HEK293 (cell line): ENCODE data around the gene IFFO2.

Experiments
- CTCF ChIA-PET: fragments of 350-600 bp; formaldehyde crosslinking; extraction: SDS; loops from one replicate; lab custom pipeline; 2021; ENCODE audit warnings: antibody characterized with exemption; lab: Yijun Ruan, JAX
- POLR2A ChIA-PET: fragments of 300-600 bp; formaldehyde crosslinking; extraction: SDS; loops from one replicate; lab custom pipeline; 2020; ENCODE audit warnings: antibody characterized with exemption, inconsistent platforms; lab: Yijun Ruan, JAX
- H3K27ac ChIP-seq: fragments of 200-500 bp; sonication (Bioruptor generic); 2 replicates; pipeline ENCODE4 v1.5.1; 2014; ENCODE audit warnings: low read depth, low read length, control low read depth, inconsistent platforms; ENCODE audit errors: extremely low read depth
- H3K36me3 ChIP-seq, 2 experiments: fragments of 200-500 bp in 1 of 2; sonication (Bioruptor generic) in 1 of 2; 1 replicate in 1 of 2; 2 replicates in 1 of 2; pipeline ENCODE4 v1.5.1; 2014 to 2017; ENCODE audit warnings: inconsistent platforms in 2 of 2, low read length in 2 of 2; ENCODE audit not compliant: control insufficient read depth in 2 of 2, insufficient read depth in 1 of 2
- H3K4me1 ChIP-seq: fragments of 200-500 bp; sonication (Bioruptor generic); 2 replicates; pipeline ENCODE4 v1.5.1; 2014; ENCODE audit warnings: mild to moderate bottlenecking, low read length, inconsistent platforms; ENCODE audit not compliant: control insufficient read depth, insufficient read depth
- H3K4me3 ChIP-seq: 2 replicates; pipeline ENCODE4 v1.5.1; 2011; ENCODE audit warnings: low read depth, mild to moderate bottlenecking, control low read depth, low read length, moderate library complexity
- H3K9me3 ChIP-seq: fragments of 200-500 bp; sonication (Bioruptor generic); 2 replicates; pipeline ENCODE4 v1.5.1; 2014; ENCODE audit warnings: low read depth, low read length, inconsistent platforms; ENCODE audit not compliant: control insufficient read depth, insufficient read depth
- KLF9 ChIP-seq: fragments of 450-650 bp; formaldehyde crosslinking; IDR thresholded peaks from 2 replicates; pipeline ENCODE4 v1.5.1; 2016; ENCODE audit warnings: missing biosample characterization, missing genetic modification characterization, low read depth
- PRDM1 ChIP-seq: fragments of 450-650 bp; formaldehyde crosslinking; IDR thresholded peaks from 2 replicates; pipeline ENCODE4; 2016; ENCODE audit warnings: missing biosample characterization, missing genetic modification characterization
- SP2 ChIP-seq: fragments of 450-650 bp; formaldehyde crosslinking; IDR thresholded peaks from 2 replicates; pipeline ENCODE4 v1.5.1; 2016; ENCODE audit warnings: missing biosample characterization, missing genetic modification characterization
- ZBTB20 ChIP-seq: fragments of 450-650 bp; formaldehyde crosslinking; IDR thresholded peaks from 2 replicates; pipeline ENCODE4 v1.5.1; 2016; ENCODE audit warnings: missing biosample characterization, missing genetic modification characterization
- ZBTB26 ChIP-seq: fragments of 450-650 bp; formaldehyde crosslinking; optimal IDR thresholded peaks from 2 replicates; pipeline ENCODE3; 2016; ENCODE audit warnings: missing biosample characterization, mild to moderate bottlenecking, missing genetic modification characterization
- ZNF184 ChIP-seq: fragments of 450-650 bp; IDR thresholded peaks from 2 replicates; pipeline ENCODE4 v1.5.1; 2018; ENCODE audit warnings: missing biosample characterization, mild to moderate bottlenecking, missing genetic modification characterization
- ZNF202 ChIP-seq: fragments of 450-650 bp; formaldehyde crosslinking; IDR thresholded peaks from 2 replicates; pipeline ENCODE4 v1.5.1; 2016; ENCODE audit warnings: missing biosample characterization, missing genetic modification characterization, borderline replicate concordance
- ZNF221 ChIP-seq: fragments of 450-650 bp; formaldehyde crosslinking; IDR thresholded peaks from 2 replicates; pipeline ENCODE4 v1.5.1; 2017; ENCODE audit warnings: missing biosample characterization, missing genetic modification characterization, borderline replicate concordance
- ZNF24 ChIP-seq: fragments of 450-650 bp; formaldehyde crosslinking; IDR thresholded peaks from 2 replicates; pipeline ENCODE4 v1.5.1; 2016; ENCODE audit warnings: missing biosample characterization, missing genetic modification characterization
- ZNF366 ChIP-seq: fragments of 450-650 bp; formaldehyde crosslinking; conservative IDR thresholded peaks from 2 replicates; pipeline ENCODE4 v1.5.1; 2016; ENCODE audit warnings: missing biosample characterization, missing genetic modification characterization
- ZNF530 ChIP-seq: fragments of 450-650 bp; formaldehyde crosslinking; IDR thresholded peaks from 2 replicates; pipeline ENCODE4 v1.5.1; 2016; ENCODE audit warnings: low read depth, missing biosample characterization, missing genetic modification characterization
- ZNF580 ChIP-seq: fragments of 450-650 bp; formaldehyde crosslinking; IDR thresholded peaks from 2 replicates; pipeline ENCODE4 v1.5.1; 2016; ENCODE audit warnings: missing biosample characterization, missing genetic modification characterization
- ZNF621 ChIP-seq: fragments of 450-650 bp; formaldehyde crosslinking; IDR thresholded peaks from 2 replicates; pipeline ENCODE4 v1.5.1; 2017; ENCODE audit warnings: missing biosample characterization, missing genetic modification characterization
- ZNF624 ChIP-seq: fragments of 450-650 bp; formaldehyde crosslinking; IDR thresholded peaks from 2 replicates; pipeline ENCODE4 v1.5.1; 2017; ENCODE audit warnings: missing biosample characterization, missing genetic modification characterization
- ZNF670 ChIP-seq: fragments of 450-650 bp; formaldehyde crosslinking; IDR thresholded peaks from 2 replicates; pipeline ENCODE4 v1.5.1; 2016; ENCODE audit warnings: missing biosample characterization, missing genetic modification characterization, low read depth
- ZNF843 ChIP-seq: fragments of 450-650 bp; formaldehyde crosslinking; IDR thresholded peaks from 2 replicates; pipeline ENCODE4 v1.5.1; 2016; ENCODE audit warnings: missing biosample characterization, missing genetic modification characterization
- ZSCAN5A ChIP-seq: fragments of 450-650 bp; formaldehyde crosslinking; IDR thresholded peaks from 2 replicates; pipeline ENCODE4 v1.5.1; 2016; ENCODE audit warnings: missing biosample characterization, missing genetic modification characterization

The IFFO2 gene

GRCh38 chr1:18996548-18997177 lies 40.2 kb upstream of the IFFO2 start:
- CTCF ChIA-PET = interaction anchor here (1.8 kb wide), 1 partner anchor 83 kb away, joined by 8 read pairs; no protein-coding TSS in a partner anchor

GRCh38 chr1:18994381-18994780 lies 37.9 kb upstream of the IFFO2 start:
- ChIA-PET CTCF (interaction anchor here (0.7 kb wide), 1 partner anchor 1255 kb away, joined by 3 read pairs; no protein-coding TSS in a partner anchor), POLR2A (no interaction called here)
- no peaks in the 10 kb centered on the region for H3K36me3 ChIP-seq
- TF ChIP-seq ZNF221 (tag by site-specific recombination) (no peak), ZNF580 (tag by site-specific recombination) (no peak), ZBTB20 (no peak), ZBTB26 (tag by site-specific recombination) (no peak)
- H3K4me3 ChIP-seq = no peak overlapping the region
- no peak overlapping the region for H3K27ac ChIP-seq
- no peaks in the 10 kb centered on the region for H3K9me3 ChIP-seq
- H3K4me1 ChIP-seq = no peaks in the 10 kb centered on the region

More at GRCh38 chr1:18996548-18997177, 40.2 kb upstream of the IFFO2 start:
- no peak for TF ChIP-seq ZSCAN5A (tag by site-specific recombination)
- no peak for TF ChIP-seq ZNF843 (tag by site-specific recombination)
- TF ChIP-seq KLF9 = no peak
- TF ChIP-seq ZNF624 (tag by site-specific recombination) = no peak
- no peak for TF ChIP-seq ZNF621
- TF ChIP-seq ZNF24 (tag by site-specific recombination) = peak; percentile 26; the same call in 1 of the 2 replicates
- TF ChIP-seq, all 188 proteins: peak for 1
- H3K9me3 ChIP-seq = no peaks in the 10 kb centered on the region
- H3K4me1 ChIP-seq = no peaks in the 10 kb centered on the region
- POLR2A ChIA-PET = no interaction called here
- no peaks in the 10 kb centered on the region for H3K36me3 ChIP-seq
- H3K4me3 ChIP-seq = no peak overlapping the region
- no peak overlapping the region for H3K27ac ChIP-seq

- Histone ChIP-seq H3K4me1 (no peaks in the 10 kb centered on the region), H3K27ac (no peak overlapping the region), H3K4me3 (no peak overlapping the region), H3K36me3 (no peaks in the 10 kb centered on the region), H3K9me3 (no peaks in the 10 kb centered on the region)
- ChIA-PET POLR2A (no interaction called here), CTCF (no interaction called here)
- TF ChIP-seq ZNF530 = no peak
Observed at GRCh38 chr1:18992646-18993045, 36.2 kb upstream of the IFFO2 start.

- ChIA-PET CTCF (interaction anchor here (0.6 kb wide), 1 partner anchor 55 kb away, joined by 4 read pairs; no protein-coding TSS in a partner anchor), POLR2A (interaction anchor here (0.7 kb wide), 1 partner anchor 1163 kb away, joined by 5 read pairs; no protein-coding TSS in a partner anchor)
- no peaks in the 10 kb centered on the region for H3K4me1 ChIP-seq
Observed at GRCh38 chr1:18991585-18991984, 35.1 kb upstream of the IFFO2 start.

More at GRCh38 chr1:18991585-18991984, 35.1 kb upstream of the IFFO2 start:
- Histone ChIP-seq H3K36me3 (no peaks in the 10 kb centered on the region), H3K4me3 (no peak overlapping the region), H3K9me3 (no peaks in the 10 kb centered on the region), H3K27ac (no peak overlapping the region)
- no peak for TF ChIP-seq ZNF670 (tag by site-specific recombination)
- no peak for TF ChIP-seq ZNF366 (tag by site-specific recombination)
- peak; percentile 66; the same call in 1 of the 2 replicates for TF ChIP-seq PRDM1 (tag by site-specific recombination)
- TF ChIP-seq ZNF202 (tag by site-specific recombination) = no peak
- TF ChIP-seq SP2 (tag by site-specific recombination) = 0 out of 2 replicates have a peak, but pooled peaks have one; percentile 14
- TF ChIP-seq ZNF184 (tag by site-specific recombination) = no peak
